K562 (cell line): ENCODE measurements around the gene SARS2. TPM values are rescaled to one million over a fixed set of nuclear protein-coding genes. Genes with fewer than 3 reads are reported as not detected.

Experiments used
- ATF4 ChIP-seq: fragments of 450-650 bp; formaldehyde crosslinking; IDR thresholded peaks from 2 replicates; pipeline ENCODE4 v1.4.0; 2022; ENCODE audit warnings: mild to moderate bottlenecking, moderate library complexity
- CBFA2T3 ChIP-seq: fragments of 450-650 bp; IDR thresholded peaks from 2 replicates; pipeline ENCODE4 v1.6.1; 2017
- CHD4 ChIP-seq: fragments of 200-600 bp; sonication (generic); IDR thresholded peaks from 3 replicates; pipeline ENCODE4 v1.6.1; 2012; ENCODE audit warnings: low read depth, mild to moderate bottlenecking, mixed read lengths, low read length, inconsistent platforms; ENCODE audit not compliant: insufficient read depth, insufficient replicate concordance, poor library complexity, severe bottlenecking
- E2F3 ChIP-seq: fragments of 250-450 bp; sonication (Bioruptor Pico); IDR thresholded peaks from 2 replicates; pipeline ENCODE4 v1.4.0; 2020; ENCODE audit warnings: mild to moderate bottlenecking
- EP400 ChIP-seq: fragments of 450-650 bp; IDR thresholded peaks from 2 replicates; pipeline ENCODE4 v1.6.1; 2017; ENCODE audit warnings: antibody characterized with exemption, mild to moderate bottlenecking, moderate library complexity
- FOXP4 ChIP-seq: sonication (generic); formaldehyde crosslinking; IDR thresholded peaks from 2 replicates; pipeline ENCODE4 v1.8.0; 2022; ENCODE audit warnings: mild to moderate bottlenecking, missing genetic modification reagents, borderline replicate concordance
- HDAC6 ChIP-seq: IDR thresholded peaks from 2 replicates; pipeline ENCODE4 v1.6.1; 2012; ENCODE audit warnings: low read depth, mild to moderate bottlenecking, control low read depth, inconsistent platforms, low read length, moderate library complexity
- KDM1A ChIP-seq, 2 experiments: fragments of 450-650 bp; IDR thresholded peaks; 2 replicates each; pipeline ENCODE4 v1.6.1; 2016; ENCODE audit warnings: mild to moderate bottlenecking in 2 of 2
- MCM3 ChIP-seq: fragments of 450-650 bp; IDR thresholded peaks from 2 replicates; pipeline ENCODE4 v1.6.1; 2016
- NKRF ChIP-seq: fragments of 450-650 bp; IDR thresholded peaks from 2 replicates; pipeline ENCODE4 v1.6.1; 2016; ENCODE audit warnings: borderline replicate concordance
- NR2C2 ChIP-seq, 2 experiments: fragments of 200-800 bp in 1 of 2; sonication (Bioruptor generic) in 1 of 2; sonication (generic) in 1 of 2; formaldehyde crosslinking in 1 of 2; IDR thresholded peaks; 2 replicates each; pipeline versions ENCODE4 v1.6.1 to v1.8.0; 2016 to 2022; ENCODE audit warnings: mild to moderate bottlenecking in 1 of 2, missing compliant biosample characterization in 1 of 2, missing genetic modification characterization in 1 of 2, missing genetic modification reagents in 1 of 2
- RBBP5 ChIP-seq: fragments of 200-600 bp; sonication (generic); IDR thresholded peaks from 2 replicates; pipeline ENCODE4 v1.6.1; 2012; ENCODE audit warnings: borderline replicate concordance, mild to moderate bottlenecking, low read length, control low read depth, inconsistent platforms; ENCODE audit not compliant: insufficient read depth, poor library complexity, severe bottlenecking
- RFX7 ChIP-seq: fragments of 250-450 bp; sonication (Bioruptor Pico); IDR thresholded peaks from 2 replicates; pipeline ENCODE4 v1.5.1; 2021; ENCODE audit warnings: mild to moderate bottlenecking
- SLC30A9 ChIP-seq: fragments of 250-450 bp; sonication (Bioruptor Pico); IDR thresholded peaks from 2 replicates; pipeline ENCODE4 v1.8.0; 2022; ENCODE audit warnings: mild to moderate bottlenecking, moderate library complexity
- ZBTB2 ChIP-seq: fragments of 450-650 bp; IDR thresholded peaks from 2 replicates; pipeline ENCODE4 v1.6.1; 2016; ENCODE audit warnings: antibody characterized with exemption
- ZBTB33 ChIP-seq: sonication (generic); formaldehyde crosslinking; IDR thresholded peaks from 2 replicates; pipeline ENCODE4 v1.8.1; 2023; ENCODE audit warnings: mild to moderate bottlenecking, missing genetic modification reagents
- ZFP36 ChIP-seq: fragments of 150-350 bp; IDR thresholded peaks from 2 replicates; pipeline ENCODE4 v1.6.1; 2018; ENCODE audit warnings: low read length, low read depth; ENCODE audit not compliant: partially characterized antibody
- ZNF24 ChIP-seq: fragments of 450-650 bp; IDR thresholded peaks from 2 replicates; pipeline ENCODE4 v1.6.1; 2016
- ZNF41 ChIP-seq: fragments of 250-450 bp; sonication (Bioruptor Pico); conservative IDR thresholded peaks from 2 replicates; pipeline ENCODE4 v1.4.0; 2020; ENCODE audit warnings: mild to moderate bottlenecking
- polyA plus RNA-seq, 8 experiments: library from polyadenylated mRNA; depleted of rRNA in 4 of 8; stranded (reverse) in 5 of 8; unstranded in 3 of 8; fragments of >200 nt; fragmentation: Nextera tagmentation in 2 of 8; fragmentation: Illumina TruSeq in 1 of 8; extraction: Ambion mirVana in 2 of 8; extraction: Trizol in 1 of 8; gene quantifications; 2 replicates each; pipeline versions ENCODE4 v1.2.1 to v1.2.3, GENCODE V29; 2011 to 2014; ENCODE audit warnings: inconsistent platforms in 1 of 8, missing spikeins in 1 of 8
- total RNA-seq, 7 experiments: library from RNA; depleted of rRNA in 6 of 7; stranded (reverse); fragments of >200 nt in 6 of 7; fragmentation: Illumina TruSeq in 2 of 7; extraction: Trizol in 2 of 7; gene quantifications; 2 replicates each; pipeline versions ENCODE4 v1.2.1 to v1.2.3, GENCODE V29; 2011 to 2021; ENCODE audit warnings: low replicate concordance in 1 of 7

Gene SARS2
- total and polyA plus RNA-seq, 9 of the 15 experiments (the other 6 are each of a cell fraction or from before 2014, with no cell fraction given), result 3.1 to 59.1 (median 31.7) TPM

GRCh38 chr19:38975214-38975860, 44.8 kb upstream of the SARS2 start, which contains the start of gene FBXO17 (continued):
- no peak for TF ChIP-seq ATF4
- TF ChIP-seq RFX7 (CRISPR knock-in tag), result 0 out of 2 replicates have a peak, but pooled peaks have one; percentile 24
- TF ChIP-seq CHD4, result no peak
- TF ChIP-seq NKRF, result peak; percentile 88; the same call in 1 of the 2 replicates
- 0 out of 2 replicates have a peak, but pooled peaks have one; percentile 43 for TF ChIP-seq E2F3 (CRISPR knock-in tag)
- no peak for TF ChIP-seq FOXP4
- no peak for TF ChIP-seq NR2C2 (CRISPR knock-in tag; IDR thresholded peaks at IDR 0.05)
- peak; percentile 56 for TF ChIP-seq NR2C2 (tag; IDR thresholded peaks at IDR 0.05)
- TF ChIP-seq ZNF24, result no peak
- TF ChIP-seq EP400, result peak; percentile 69
- TF ChIP-seq SLC30A9 (CRISPR knock-in tag), result no peak
- no peak for TF ChIP-seq HDAC6
- TF ChIP-seq ZFP36, result peak; percentile 91
- TF ChIP-seq KDM1A (IDR thresholded peaks at IDR 0.05), result peak in 1 of 2 experiments; percentile 27; a peak in 1 of 4 replicates
- no peak for TF ChIP-seq ZBTB2
- no peak for TF ChIP-seq ZBTB33 (CRISPR knock-in tag)
- peak; percentile 67 for TF ChIP-seq RBBP5
- no peak for TF ChIP-seq MCM3
- TF ChIP-seq CBFA2T3, result 0 out of 2 replicates have a peak, but pooled peaks have one; percentile 4
- TF ChIP-seq ZNF41 (CRISPR knock-in tag), result no peak
